PFSK-1 (cell line): Measurements from ENCODE around the gene GIMAP1.

ENCODE experiments used
- FOXP2 ChIP-seq: optimal IDR thresholded peaks from 2 replicates; pipeline ENCODE3; 2011; ENCODE audit warnings: borderline replicate concordance, control low read depth, inconsistent platforms; ENCODE audit not compliant: insufficient read depth; ENCODE audit errors: extremely low read length, extremely low read depth
- POLR2AphosphoS5 ChIP-seq: IDR thresholded peaks from 2 replicates; pipeline ENCODE4 v1.6.1; 2012; ENCODE audit warnings: low read depth, mild to moderate bottlenecking, control low read depth, low read length, moderate library complexity
- SIN3A ChIP-seq: IDR thresholded peaks from 2 replicates; pipeline ENCODE4 v1.6.1; 2012; ENCODE audit warnings: mild to moderate bottlenecking, low read length, moderate library complexity, borderline replicate concordance; ENCODE audit not compliant: insufficient read depth
- TAF1 ChIP-seq: IDR thresholded peaks from 2 replicates; pipeline ENCODE4 v1.6.1; 2012; ENCODE audit warnings: low read length, control low read depth, borderline replicate concordance; ENCODE audit not compliant: insufficient read depth
- TF ChIP-seq, protein P1 (sequence below), 2 experiments: IDR thresholded peaks; 2 replicates each; pipeline versions ENCODE4 v1.6.1 to v1.8.0; 2011 to 2012; ENCODE audit warnings: low read depth in 2 of 2, low read length in 2 of 2, control low read depth in 1 of 2, inconsistent platforms in 1 of 2, mild to moderate bottlenecking in 1 of 2, moderate library complexity in 1 of 2; ENCODE audit not compliant: insufficient read depth in 1 of 2

Gene GIMAP1

DNA sequence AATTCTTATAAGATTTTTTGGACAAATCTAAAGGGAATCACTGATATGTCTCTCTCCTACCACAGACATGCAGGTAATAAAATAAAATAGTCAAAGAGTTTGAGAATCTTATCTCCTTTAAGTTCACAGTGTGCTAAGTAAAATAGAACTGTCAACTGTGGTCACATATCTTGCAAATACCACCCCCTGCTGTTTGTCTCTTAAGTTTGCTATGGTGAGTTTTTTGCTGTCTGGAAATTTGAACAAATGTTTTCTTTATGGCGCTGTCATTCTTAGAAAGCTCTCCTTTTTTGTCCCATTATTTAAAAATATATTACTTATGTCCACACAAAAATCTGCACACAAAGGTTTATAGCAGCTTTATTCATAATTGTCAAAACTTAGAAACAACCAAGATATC lies 40.4 kb downstream of the GIMAP1 start:
- TF ChIP-seq SIN3A (no peak), TAF1 (no peak), FOXP2 (no peak), POLR2AphosphoS5 (no peak)
- TF ChIP-seq, protein P1, sequence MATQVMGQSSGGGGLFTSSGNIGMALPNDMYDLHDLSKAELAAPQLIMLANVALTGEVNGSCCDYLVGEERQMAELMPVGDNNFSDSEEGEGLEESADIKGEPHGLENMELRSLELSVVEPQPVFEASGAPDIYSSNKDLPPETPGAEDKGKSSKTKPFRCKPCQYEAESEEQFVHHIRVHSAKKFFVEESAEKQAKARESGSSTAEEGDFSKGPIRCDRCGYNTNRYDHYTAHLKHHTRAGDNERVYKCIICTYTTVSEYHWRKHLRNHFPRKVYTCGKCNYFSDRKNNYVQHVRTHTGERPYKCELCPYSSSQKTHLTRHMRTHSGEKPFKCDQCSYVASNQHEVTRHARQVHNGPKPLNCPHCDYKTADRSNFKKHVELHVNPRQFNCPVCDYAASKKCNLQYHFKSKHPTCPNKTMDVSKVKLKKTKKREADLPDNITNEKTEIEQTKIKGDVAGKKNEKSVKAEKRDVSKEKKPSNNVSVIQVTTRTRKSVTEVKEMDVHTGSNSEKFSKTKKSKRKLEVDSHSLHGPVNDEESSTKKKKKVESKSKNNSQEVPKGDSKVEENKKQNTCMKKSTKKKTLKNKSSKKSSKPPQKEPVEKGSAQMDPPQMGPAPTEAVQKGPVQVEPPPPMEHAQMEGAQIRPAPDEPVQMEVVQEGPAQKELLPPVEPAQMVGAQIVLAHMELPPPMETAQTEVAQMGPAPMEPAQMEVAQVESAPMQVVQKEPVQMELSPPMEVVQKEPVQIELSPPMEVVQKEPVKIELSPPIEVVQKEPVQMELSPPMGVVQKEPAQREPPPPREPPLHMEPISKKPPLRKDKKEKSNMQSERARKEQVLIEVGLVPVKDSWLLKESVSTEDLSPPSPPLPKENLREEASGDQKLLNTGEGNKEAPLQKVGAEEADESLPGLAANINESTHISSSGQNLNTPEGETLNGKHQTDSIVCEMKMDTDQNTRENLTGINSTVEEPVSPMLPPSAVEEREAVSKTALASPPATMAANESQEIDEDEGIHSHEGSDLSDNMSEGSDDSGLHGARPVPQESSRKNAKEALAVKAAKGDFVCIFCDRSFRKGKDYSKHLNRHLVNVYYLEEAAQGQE (IDR thresholded peaks at IDR 0.05; ENCODE audit: insufficient read depth in 1 of 2, low read depth in 2 of 2, low read length in 2 of 2): no peak

DNA sequence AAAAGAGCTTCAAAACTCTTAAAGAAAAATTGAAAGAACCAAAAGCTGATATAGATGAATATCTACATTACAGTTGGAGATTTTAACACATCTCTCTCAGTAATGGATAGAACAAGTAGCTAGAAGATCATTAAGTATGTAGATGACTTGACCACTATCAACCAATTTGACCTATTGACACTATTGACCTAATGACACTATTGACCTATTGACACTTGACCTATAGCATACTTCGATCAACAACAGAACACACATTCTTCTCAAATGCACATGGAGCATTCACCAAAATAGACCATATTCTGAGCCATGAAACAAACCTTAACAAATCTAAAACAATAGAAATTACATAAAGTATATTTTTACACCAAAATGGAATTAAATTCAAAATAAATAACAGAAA lies 43.1 kb downstream of the GIMAP1 start:
- TF ChIP-seq FOXP2 (no peak), SIN3A (no peak), TAF1 (no peak), POLR2AphosphoS5 (no peak)
- TF ChIP-seq, protein P1 (IDR thresholded peaks at IDR 0.05; ENCODE audit: insufficient read depth in 1 of 2, low read depth in 2 of 2, low read length in 2 of 2): no peak

DNA sequence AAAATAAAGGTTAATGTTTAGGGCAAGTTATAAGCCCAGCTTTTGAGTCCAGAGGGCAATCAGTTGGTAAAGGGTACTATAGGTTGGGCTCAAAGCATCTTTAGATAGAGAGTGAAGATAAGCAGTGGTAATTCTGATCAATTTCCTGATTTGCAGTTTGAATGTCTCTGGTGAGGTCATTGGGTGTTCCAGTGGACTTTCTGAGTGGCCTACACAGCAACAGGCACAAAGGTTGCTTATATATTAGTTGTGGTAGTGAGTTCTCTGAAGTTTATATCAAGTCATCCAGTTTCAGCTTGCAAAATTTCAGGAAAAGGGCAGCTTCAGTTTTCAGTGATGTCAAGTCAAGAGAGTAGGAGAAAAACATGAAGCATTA lies 49.9 kb downstream of the GIMAP1 start:
- TF ChIP-seq, protein P1 (IDR thresholded peaks at IDR 0.05; ENCODE audit: insufficient read depth in 1 of 2, low read depth in 2 of 2, low read length in 2 of 2): no peak
- no peak for TF ChIP-seq FOXP2
- TF ChIP-seq TAF1: no peak
- no peak for TF ChIP-seq SIN3A
- no peak for TF ChIP-seq POLR2AphosphoS5

DNA sequence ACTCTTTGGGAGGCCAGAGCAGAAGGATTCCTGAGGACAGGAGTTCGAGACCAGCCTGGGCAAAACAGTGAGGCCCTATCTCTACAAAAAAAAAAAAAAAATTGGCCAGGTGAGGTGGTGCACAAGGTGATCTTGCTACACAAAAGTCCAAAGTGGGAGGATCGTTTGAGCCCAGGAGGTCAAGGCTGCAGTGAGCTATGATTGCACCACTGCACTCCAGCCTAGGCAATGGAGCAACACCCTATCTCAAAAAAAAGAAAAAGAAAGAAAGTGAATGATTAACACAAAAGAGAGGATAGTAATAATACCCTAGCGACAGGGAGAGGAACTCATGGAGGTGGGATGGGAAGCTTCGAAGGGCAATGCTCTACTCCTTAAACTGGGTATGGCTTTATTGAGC lies 53.4 kb downstream of the GIMAP1 start:
- TF ChIP-seq, protein P1 (IDR thresholded peaks at IDR 0.05; ENCODE audit: insufficient read depth in 1 of 2, low read depth in 2 of 2, low read length in 2 of 2): no peak
- TF ChIP-seq TAF1: no peak
- no peak for TF ChIP-seq POLR2AphosphoS5
- TF ChIP-seq FOXP2: no peak
- no peak for TF ChIP-seq SIN3A
